Measurements from ENCODE around the gene RPS21. TPM values are rescaled to one million over a fixed set of nuclear protein-coding genes. Genes with fewer than 3 reads are reported as not detected.
A peak's percentile ranks its signal among the peaks of the same experiment; 100 is the strongest.

Gene RPS21
- total RNA-seq, 2 experiments from 2014 or later: 3,015 to 3,210 TPM

DNA sequence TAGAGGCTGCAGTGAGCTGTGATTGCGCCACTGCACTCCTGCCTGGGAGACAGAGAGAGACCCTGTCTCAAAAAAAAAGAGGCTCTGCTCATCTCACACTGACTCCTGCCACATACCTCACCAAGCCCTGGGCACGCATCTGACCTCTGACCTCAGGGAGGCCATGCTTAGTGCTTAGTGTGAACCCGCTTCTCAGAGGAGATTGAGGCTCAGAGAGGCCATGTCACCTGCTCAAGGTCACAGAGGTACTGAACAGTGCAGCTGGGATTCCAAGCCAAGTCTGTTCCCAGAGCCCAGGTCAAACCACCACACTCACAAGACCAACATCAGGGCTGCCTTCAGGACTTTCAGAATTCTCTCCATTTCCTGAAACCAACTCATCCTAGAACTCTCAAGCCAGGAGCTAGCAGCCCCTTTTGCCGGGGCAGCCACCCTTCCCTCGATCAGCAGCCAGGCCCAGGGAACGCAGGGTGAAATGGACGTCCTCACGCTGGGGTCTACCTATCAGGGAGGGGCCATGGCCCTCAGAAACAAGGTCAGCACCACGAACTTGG lies 17.3 kb downstream of the RPS21 start:
- peak overlapping the region; percentile 73 for H3K4me3 Mint-ChIP-seq
- H3K9me3 Mint-ChIP-seq: no peaks in the 10 kb centered on the region
- Histone ChIP-seq H3K9me3 (ENCODE audit: control insufficient read depth in 1 of 2, insufficient read depth in 1 of 2, low read length in 2 of 2) (peaks cover 0 to 9% of the 10 kb centered on the region in 2 experiments), H3K27ac (ENCODE audit: low read depth in 1 of 2, low read length in 2 of 2) (no peak overlapping the region), H3K4me1 (ENCODE audit: insufficient read depth, low read length) (peaks cover 33% of the 10 kb centered on the region), H3K4me3 (ENCODE audit: low read length) (no peak overlapping the region), H3K27me3 (ENCODE audit: control insufficient read depth in 1 of 2, insufficient read depth in 2 of 2, low read length in 2 of 2) (no peaks in the 10 kb centered on the region), H3K36me3 (ENCODE audit: insufficient read depth, low read length) (peaks cover 2% of the 10 kb centered on the region)
- ChIA-PET POLR2A (no interaction called here), CTCF (no interaction called here)
- DNase-seq: no peak
- intact Hi-C loops (cut with DNase I, micrococcal nuclease): loop anchor here in 1 of 2 experiments (5.0 kb wide), 1 partner anchor 222 kb away; the partner anchor contains the start of gene MTG2
- H3K36me3 Mint-ChIP-seq (ENCODE audit: low read depth): no peaks in the 10 kb centered on the region
- no peaks in the 10 kb centered on the region for H3K27me3 Mint-ChIP-seq
- H3K27ac Mint-ChIP-seq: no peak overlapping the region
- no peak for ATAC-seq (ENCODE audit: poor library complexity)
- TF ChIP-seq, protein P1, sequence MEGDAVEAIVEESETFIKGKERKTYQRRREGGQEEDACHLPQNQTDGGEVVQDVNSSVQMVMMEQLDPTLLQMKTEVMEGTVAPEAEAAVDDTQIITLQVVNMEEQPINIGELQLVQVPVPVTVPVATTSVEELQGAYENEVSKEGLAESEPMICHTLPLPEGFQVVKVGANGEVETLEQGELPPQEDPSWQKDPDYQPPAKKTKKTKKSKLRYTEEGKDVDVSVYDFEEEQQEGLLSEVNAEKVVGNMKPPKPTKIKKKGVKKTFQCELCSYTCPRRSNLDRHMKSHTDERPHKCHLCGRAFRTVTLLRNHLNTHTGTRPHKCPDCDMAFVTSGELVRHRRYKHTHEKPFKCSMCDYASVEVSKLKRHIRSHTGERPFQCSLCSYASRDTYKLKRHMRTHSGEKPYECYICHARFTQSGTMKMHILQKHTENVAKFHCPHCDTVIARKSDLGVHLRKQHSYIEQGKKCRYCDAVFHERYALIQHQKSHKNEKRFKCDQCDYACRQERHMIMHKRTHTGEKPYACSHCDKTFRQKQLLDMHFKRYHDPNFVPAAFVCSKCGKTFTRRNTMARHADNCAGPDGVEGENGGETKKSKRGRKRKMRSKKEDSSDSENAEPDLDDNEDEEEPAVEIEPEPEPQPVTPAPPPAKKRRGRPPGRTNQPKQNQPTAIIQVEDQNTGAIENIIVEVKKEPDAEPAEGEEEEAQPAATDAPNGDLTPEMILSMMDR (IDR thresholded peaks at IDR 0.05): no peak
- H3K4me1 Mint-ChIP-seq (ENCODE audit: low read depth): peaks cover 14% of the 10 kb centered on the region

DNA sequence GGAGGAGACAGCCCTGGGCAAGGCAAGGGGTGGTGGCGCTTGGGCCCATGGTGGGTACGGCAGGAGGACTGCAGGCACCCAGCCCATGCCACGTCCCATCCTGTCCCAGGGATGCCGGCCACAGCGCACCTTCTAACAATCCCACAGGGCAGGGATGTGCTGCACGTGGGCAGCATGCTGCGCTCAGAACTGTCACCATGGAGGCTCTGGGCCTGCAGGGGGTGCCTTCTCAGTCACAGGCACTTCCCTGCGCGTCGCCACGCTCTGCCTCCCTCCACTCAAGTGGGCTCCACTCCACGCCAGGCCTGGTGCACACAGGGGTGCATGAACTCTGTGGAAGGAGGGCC lies 17.8 kb downstream of the RPS21 start:
- DNase-seq (no peak), ATAC-seq (ENCODE audit: poor library complexity) (no peak)
- H3K27me3 ChIP-seq (ENCODE audit: control insufficient read depth in 1 of 2, insufficient read depth in 2 of 2, low read length in 2 of 2): no peaks in the 10 kb centered on the region
- ChIA-PET POLR2A (no interaction called here), CTCF (no interaction called here)
- H3K9me3 ChIP-seq (ENCODE audit: control insufficient read depth in 1 of 2, insufficient read depth in 1 of 2, low read length in 2 of 2): peaks cover 0 to 9% of the 10 kb centered on the region in 2 experiments
- Mint-ChIP-seq H3K27ac (no peak overlapping the region), H3K27me3 (no peaks in the 10 kb centered on the region), H3K4me1 (ENCODE audit: low read depth) (peaks cover 18% of the 10 kb centered on the region), H3K9me3 (no peaks in the 10 kb centered on the region), H3K4me3 (peak overlapping the region; percentile 84), H3K36me3 (ENCODE audit: low read depth) (no peaks in the 10 kb centered on the region)
- intact Hi-C loops (cut with DNase I, micrococcal nuclease): loop anchor here in 1 of 2 experiments (1.0 to 5.0 kb wide), 6 partner anchors 17 to 868 kb away; partner anchors contain the start of genes ARFGAP1, GID8, MTG2 and OSBPL2
- TF ChIP-seq, protein P1 (IDR thresholded peaks at IDR 0.05): no peak
- no peak overlapping the region for H3K27ac ChIP-seq (ENCODE audit: low read depth in 1 of 2, low read length in 2 of 2)
- peaks cover 37% of the 10 kb centered on the region for H3K4me1 ChIP-seq (ENCODE audit: insufficient read depth, low read length)
- H3K4me3 ChIP-seq (ENCODE audit: low read length): no peak overlapping the region
- H3K36me3 ChIP-seq (ENCODE audit: insufficient read depth, low read length): peaks cover 2% of the 10 kb centered on the region

DNA sequence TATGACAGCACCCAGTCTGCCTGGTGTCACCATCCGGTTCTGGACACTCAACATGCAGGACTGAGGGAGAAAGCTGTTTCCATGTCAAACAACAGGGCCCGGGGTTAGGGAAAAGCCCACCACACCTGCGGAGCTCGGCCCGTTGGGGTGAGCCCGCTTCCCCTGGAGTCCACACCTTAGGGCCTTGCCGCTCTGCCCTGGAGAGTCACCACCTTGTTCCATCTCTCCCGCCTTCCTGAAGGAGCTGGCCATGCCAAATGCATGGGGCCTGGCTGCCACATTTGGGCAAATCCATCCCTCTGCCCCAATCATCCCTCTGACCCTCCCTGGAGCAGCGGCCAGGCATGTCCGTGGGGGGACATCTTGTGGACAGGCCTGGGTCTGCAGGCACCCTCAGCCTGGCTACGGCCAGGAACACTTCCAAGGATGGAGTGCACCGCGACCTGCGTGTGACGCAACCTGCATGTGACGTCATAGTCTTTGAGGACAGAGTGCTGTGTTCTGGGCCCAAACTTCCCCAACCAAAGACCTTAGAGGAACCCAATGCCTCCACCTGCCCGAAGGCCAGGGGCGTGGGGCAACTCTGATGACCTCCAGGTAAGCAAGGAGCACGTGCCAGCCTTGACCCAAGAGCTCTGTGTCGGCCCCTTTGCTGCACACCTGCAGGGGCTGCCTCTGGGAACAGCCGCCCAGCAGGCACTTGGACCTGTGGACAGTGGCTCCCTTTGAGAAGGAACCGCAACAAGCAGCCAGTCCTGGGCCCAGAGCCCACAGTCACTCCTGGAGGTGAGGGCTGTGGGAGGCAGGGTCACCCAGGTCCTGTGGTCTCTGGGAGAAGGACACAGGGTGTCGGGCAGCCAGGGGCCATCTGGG lies 18.4 kb downstream of the RPS21 start:
- peaks cover 18% of the 10 kb centered on the region for H3K4me1 Mint-ChIP-seq (ENCODE audit: low read depth)
- Histone ChIP-seq H3K4me1 (ENCODE audit: insufficient read depth, low read length) (peaks cover 43% of the 10 kb centered on the region), H3K4me3 (ENCODE audit: low read length) (peak overlapping the region; percentile 65), H3K36me3 (ENCODE audit: insufficient read depth, low read length) (peaks cover 2% of the 10 kb centered on the region), H3K9me3 (ENCODE audit: control insufficient read depth in 1 of 2, insufficient read depth in 1 of 2, low read length in 2 of 2) (peaks cover 0 to 9% of the 10 kb centered on the region in 2 experiments), H3K27me3 (ENCODE audit: control insufficient read depth in 1 of 2, insufficient read depth in 2 of 2, low read length in 2 of 2) (no peaks in the 10 kb centered on the region), H3K27ac (ENCODE audit: low read depth in 1 of 2, low read length in 2 of 2) (no peak overlapping the region)
- TF ChIP-seq, protein P1 (IDR thresholded peaks at IDR 0.05): no peak
- H3K4me3 Mint-ChIP-seq: peak overlapping the region; percentile 84
- DNase-seq: peak in 2 of 14 experiments; percentile 27 to 42
- no peaks in the 10 kb centered on the region for H3K27me3 Mint-ChIP-seq
- ChIA-PET CTCF (no interaction called here), POLR2A (no interaction called here)
- H3K9me3 Mint-ChIP-seq: no peaks in the 10 kb centered on the region
- intact Hi-C loops (cut with DNase I, micrococcal nuclease): loop anchor here in 1 of 2 experiments (1.0 to 5.0 kb wide), 5 partner anchors 18 to 867 kb away; partner anchors contain the start of genes ARFGAP1, GID8, OSBPL2 and RPS21
- ATAC-seq (ENCODE audit: poor library complexity): no peak
- no peak overlapping the region for H3K27ac Mint-ChIP-seq
- H3K36me3 Mint-ChIP-seq (ENCODE audit: low read depth): no peaks in the 10 kb centered on the region
